Psoas muscle (tissue), 8 donors: ENCODE results near the gene CLBA1. TPM values are rescaled to one million over a fixed set of nuclear protein-coding genes. Genes with fewer than 3 reads are reported as not detected.

Experiments used
- ATAC-seq, 4 donors: fragments of 200-7000 bp; cut with Tn5 transposase; one replicate each; pipeline ENCODE4 v1.9.1; 2020; ENCODE audit warnings: moderate library complexity in 3 of 4, mild to moderate bottlenecking in 2 of 4
- DNase-seq, 2 donors: peaks; one replicate each; pipeline ENCODE4 v3.0.0-alpha.2; 2020
- H3K27ac ChIP-seq: fragments of 200-600 bp; one replicate; pipeline ENCODE4 v1.8.0; 2022
- H3K27me3 ChIP-seq, 3 donors: fragments of 200-600 bp in 1 of 3; one replicate each; pipeline versions ENCODE4 v1.6.1 to v1.8.0; 2013 to 2022; ENCODE audit warnings: low read length in 2 of 3, mild to moderate bottlenecking in 2 of 3, moderate library complexity in 1 of 3; ENCODE audit not compliant: insufficient read depth in 3 of 3
- H3K36me3 ChIP-seq, 2 donors: fragments of 200-600 bp in 1 of 2; one replicate each; pipeline versions ENCODE4 v1.6.1 to v1.8.0; 2013 to 2022; ENCODE audit warnings: low read depth in 1 of 2, mild to moderate bottlenecking in 1 of 2, moderate library complexity in 1 of 2; ENCODE audit not compliant: insufficient read depth in 1 of 2
- H3K4me1 ChIP-seq: fragments of 200-600 bp; one replicate; pipeline ENCODE4 v1.8.0; 2022
- H3K4me3 ChIP-seq: fragments of 200-600 bp; one replicate; pipeline ENCODE4 v1.8.0; 2022; ENCODE audit warnings: mild to moderate bottlenecking
- H3K9me3 ChIP-seq: fragments of 200-600 bp; one replicate; pipeline ENCODE4 v1.8.0; 2022
- CTCF ChIP-seq: fragments of 200-600 bp; IDR thresholded peaks from one replicate; pipeline ENCODE4 v1.8.0; 2022; ENCODE audit warnings: antibody characterized with exemption
- WGBS, 3 donors: extraction: QIAGEN DNeasy Blood & Tissue Kit; methylation state at CpG; one replicate each; pipeline versions ENCODE4 v1.1.6 to v1.1.7; 2013; 5-methylcytosine and 5-hydroxymethylcytosine counted together
- intact Hi-C, 2 donors: fragments of 100-400 bp; cut with DNase I; formaldehyde crosslinking; loops; one replicate each; pipeline versions ENCODE4 v1.11.0 to v1.14.2; 2022
- polyA plus RNA-seq, 3 donors: library from polyadenylated mRNA; stranded (reverse); fragments of 200-250 nt; gene quantifications; one replicate each; pipeline ENCODE4 v1.2.3, GENCODE V29; 2013
- total RNA-seq, 4 donors: library from RNA; stranded (reverse); fragmentation: NEBNext Ultra II Directional in 2 of 4; extraction: Animal tissue kit (Norgen Biotek cat#: 25700) in 2 of 4; gene quantifications; one replicate each; pipeline versions ENCODE4 v1.2.1 to v1.2.4, GENCODE V29; 2021 to 2023
- donor health status: healthy with polysubstance abuse.
- donor health status: DM: no; HTN: no; CAD: no; lungs with moderate emphysema.
- donor health status: Bipolar disorder and iron deficiency.
- donor health status: healthy.
- donor health status: DM: yes; HTN: yes; CAD: no.
- donor health status: DM: no; HTN: no; CAD: no.
- donor health status: DM: no; HTN: no; CAD: no.
- donor health status: DM: yes; HTN: yes; CAD: no.

CLBA1 gene
- total and polyA plus RNA-seq, 7 donors: 1.3 to 6.8 (median 1.7) TPM

GRCh38 chr14:104966261-104966865 lies 19.2 kb upstream of the CLBA1 start:
- DNase-seq (peak in 1 of 2 donors; percentile 39), ATAC-seq (no peak)
- Histone ChIP-seq H3K9me3 (no peaks in the 10 kb centered on the region), H3K27ac (no peak overlapping the region), H3K27me3 (peaks cover 0 to 36% (median 11%) of the 10 kb centered on the region in 3 donors), H3K4me3 (no peak overlapping the region), H3K4me1 (no peaks in the 10 kb centered on the region), H3K36me3 (no peaks in the 10 kb centered on the region)
- intact Hi-C loops: no loop called here
- no peak for TF ChIP-seq CTCF
- 72 to 76% (median 74%) methylated on average over 9 of the region's 9 CpGs for WGBS, 3 donors

GRCh38 chr14:104966981-104967385 lies 18.6 kb upstream of the CLBA1 start:
- Histone ChIP-seq H3K36me3 (no peaks in the 10 kb centered on the region), H3K4me1 (peaks cover 3% of the 10 kb centered on the region), H3K27ac (no peak overlapping the region), H3K4me3 (no peak overlapping the region), H3K27me3 (peaks cover 0 to 39% (median 11%) of the 10 kb centered on the region in 3 donors), H3K9me3 (no peaks in the 10 kb centered on the region)
- TF ChIP-seq CTCF: no peak
- peak in 1 of 4 donors; percentile 10 for ATAC-seq
- no peak for DNase-seq
- WGBS, 3 donors: 31 to 37% (median 33%) methylated on average over 7 to 8 of the region's 8 CpGs
- intact Hi-C loops: no loop called here

- H3K4me3 ChIP-seq: peak overlapping the region; percentile 42
- H3K4me1 ChIP-seq: peaks cover 7% of the 10 kb centered on the region
- no peak overlapping the region for H3K27ac ChIP-seq
- H3K9me3 ChIP-seq: no peaks in the 10 kb centered on the region
- H3K36me3 ChIP-seq: no peaks in the 10 kb centered on the region
- peaks cover 0 to 42% (median 11%) of the 10 kb centered on the region in 3 donors for H3K27me3 ChIP-seq
- TF ChIP-seq CTCF: no peak
- DNase-seq (peak; percentile 63 to 68), ATAC-seq (peak in 3 of 4 donors; percentile 21 to 42 (median 29))
- 8 to 14% (median 10%) methylated on average over 33 to 36 of the region's 36 CpGs for WGBS, 3 donors
- intact Hi-C loops: no loop called here
Observed at GRCh38 chr14:104967386-104968152, 18.0 kb upstream of the CLBA1 start.

- H3K4me1 ChIP-seq: peaks cover 12% of the 10 kb centered on the region
- intact Hi-C loops: no loop called here
- WGBS, 3 donors: 12 to 20% (median 14%) methylated on average over 12 of the region's 12 CpGs
- H3K27me3 ChIP-seq: peaks cover 0 to 45% (median 11%) of the 10 kb centered on the region in 3 donors
- DNase-seq (peak; percentile 83 to 86), ATAC-seq (peak in 1 of 4 donors; percentile 44)
- no peak overlapping the region for H3K27ac ChIP-seq
- no peak for TF ChIP-seq CTCF
- H3K9me3 ChIP-seq: no peaks in the 10 kb centered on the region
- H3K4me3 ChIP-seq: peak overlapping the region; percentile 42
- no peaks in the 10 kb centered on the region for H3K36me3 ChIP-seq
Observed at GRCh38 chr14:104968153-104968527, 17.4 kb upstream of the CLBA1 start.
